Activated T-helper 1 cell treated with anti-CD3 and anti-CD28 coated beads, Interleukin-12 subunit alpha, Interleukin-12 subunit beta, Interleukin-2, Interleukin-4 antibody, amounts not matched to agents 30 ng/mL and 10 ng/mL and 1 ng/mL, durations not matched to agents 14 hours and 24 hours and 36 hours (primary cell): ENCODE data around the gene OCA2. TPM values are rescaled to one million over a fixed set of nuclear protein-coding genes. Genes with fewer than 3 reads are reported as not detected.
"Not testable (repeated sequence)": the region's sequence is repeated elsewhere in the genome, so short reads cannot be mapped to it uniquely, and the experiment has no call there.

ENCODE experiments used
- DNase-seq: peaks from one replicate; pipeline ENCODE4 v3.0.0; 2021; ENCODE audit warnings: low spot score
- H3K27ac Mint-ChIP-seq: one replicate; pipeline ENCODE4 v1.8.0; 2021; ENCODE audit warnings: mild to moderate bottlenecking, mixed read lengths
- H3K27me3 Mint-ChIP-seq: one replicate; pipeline ENCODE4 v1.8.0; 2022; ENCODE audit warnings: mild to moderate bottlenecking, moderate library complexity, mixed read lengths; ENCODE audit not compliant: insufficient read depth
- H3K36me3 Mint-ChIP-seq: one replicate; pipeline ENCODE4 v1.8.0; 2021; ENCODE audit warnings: low read depth, mixed read lengths
- H3K4me1 Mint-ChIP-seq: one replicate; pipeline ENCODE4 v1.8.0; 2021; ENCODE audit warnings: low read depth, mixed read lengths
- H3K4me3 Mint-ChIP-seq: one replicate; pipeline ENCODE4 v1.8.0; 2021; ENCODE audit warnings: mild to moderate bottlenecking, moderate library complexity, mixed read lengths
- H3K9me3 Mint-ChIP-seq: one replicate; pipeline ENCODE4 v1.8.0; 2021; ENCODE audit warnings: mixed read lengths
- intact Hi-C: fragments of 100-400 bp; cut with micrococcal nuclease; formaldehyde crosslinking; loops from one replicate; pipeline ENCODE4 v1.15.1; 2024
- total RNA-seq: library from RNA; stranded (reverse); gene quantifications from 2 replicates; pipeline ENCODE4 v1.2.3, GENCODE V29; 2022

OCA2 gene
- total RNA-seq, 1 donor from 2014 or later = not detected

- intact Hi-C loops = no loop called here
- H3K36me3 Mint-ChIP-seq = no peaks in the 10 kb centered on the region
- no peak for DNase-seq
- no peaks in the 10 kb centered on the region for H3K4me1 Mint-ChIP-seq
- peaks cover 18% of the 10 kb centered on the region for H3K9me3 Mint-ChIP-seq
- no peak overlapping the region for H3K4me3 Mint-ChIP-seq
- no peaks in the 10 kb centered on the region for H3K27me3 Mint-ChIP-seq
- H3K27ac Mint-ChIP-seq = no peak overlapping the region
These were observed 247.9 kb downstream of the OCA2 start for GRCh38 chr15:27850981-27851857.

GRCh38 chr15:27850050-27850449 is 249.1 kb downstream of the OCA2 start:
- Mint-ChIP-seq H3K9me3 (peaks cover 13% of the 10 kb centered on the region), H3K4me3 (no peak overlapping the region), H3K4me1 (no peaks in the 10 kb centered on the region), H3K27me3 (no peaks in the 10 kb centered on the region), H3K36me3 (no peaks in the 10 kb centered on the region), H3K27ac (no peak overlapping the region)
- DNase-seq = no peak
- intact Hi-C loops = no loop called here

GRCh38 chr15:27848936-27849335 is 250.2 kb downstream of the OCA2 start:
- H3K27ac Mint-ChIP-seq, H3K4me1 Mint-ChIP-seq, H3K27me3 Mint-ChIP-seq, intact Hi-C loops, H3K36me3 Mint-ChIP-seq, H3K4me3 Mint-ChIP-seq, DNase-seq: not testable (repeated sequence)
- peaks cover 13% of the 10 kb centered on the region for H3K9me3 Mint-ChIP-seq

- Mint-ChIP-seq H3K27ac (no peak overlapping the region), H3K4me3 (no peak overlapping the region), H3K27me3 (no peaks in the 10 kb centered on the region), H3K9me3 (peaks cover 13% of the 10 kb centered on the region), H3K36me3 (no peaks in the 10 kb centered on the region), H3K4me1 (no peaks in the 10 kb centered on the region)
- intact Hi-C loops = no loop called here
- DNase-seq = no peak
These were observed 251.1 kb downstream of the OCA2 start for GRCh38 chr15:27847775-27848710.

GRCh38 chr15:27846722-27847395 is 252.3 kb downstream of the OCA2 start:
- Mint-ChIP-seq H3K27ac (no peak overlapping the region), H3K4me3 (no peak overlapping the region), H3K27me3 (no peaks in the 10 kb centered on the region), H3K36me3 (no peaks in the 10 kb centered on the region), H3K9me3 (peaks cover 13% of the 10 kb centered on the region), H3K4me1 (no peaks in the 10 kb centered on the region)
- no peak for DNase-seq
- intact Hi-C loops = no loop called here

- H3K4me1 Mint-ChIP-seq = no peaks in the 10 kb centered on the region
- DNase-seq = no peak
- peaks cover 9% of the 10 kb centered on the region for H3K9me3 Mint-ChIP-seq
- no peaks in the 10 kb centered on the region for H3K27me3 Mint-ChIP-seq
- no peaks in the 10 kb centered on the region for H3K36me3 Mint-ChIP-seq
- no peak overlapping the region for H3K4me3 Mint-ChIP-seq
- no peak overlapping the region for H3K27ac Mint-ChIP-seq
- intact Hi-C loops = no loop called here
These were observed 253.4 kb downstream of the OCA2 start for GRCh38 chr15:27845535-27846369.

GRCh38 chr15:27844018-27844666 is 255.0 kb downstream of the OCA2 start:
- H3K4me1 Mint-ChIP-seq = no peaks in the 10 kb centered on the region
- DNase-seq = no peak
- intact Hi-C loops = no loop called here
- no peak overlapping the region for H3K27ac Mint-ChIP-seq
- H3K9me3 Mint-ChIP-seq = peaks cover 1% of the 10 kb centered on the region
- H3K36me3 Mint-ChIP-seq = no peaks in the 10 kb centered on the region
- H3K4me3 Mint-ChIP-seq = no peak overlapping the region
- H3K27me3 Mint-ChIP-seq = no peaks in the 10 kb centered on the region

- H3K4me1 Mint-ChIP-seq = no peaks in the 10 kb centered on the region
- no peak overlapping the region for H3K4me3 Mint-ChIP-seq
- no peak overlapping the region for H3K27ac Mint-ChIP-seq
- H3K36me3 Mint-ChIP-seq = no peaks in the 10 kb centered on the region
- no peaks in the 10 kb centered on the region for H3K27me3 Mint-ChIP-seq
- no peaks in the 10 kb centered on the region for H3K9me3 Mint-ChIP-seq
- no peak for DNase-seq
- intact Hi-C loops = no loop called here
These were observed 256.0 kb downstream of the OCA2 start for GRCh38 chr15:27843146-27843545.

- intact Hi-C loops = no loop called here
- Mint-ChIP-seq H3K4me1 (no peaks in the 10 kb centered on the region), H3K9me3 (no peaks in the 10 kb centered on the region), H3K27me3 (no peaks in the 10 kb centered on the region), H3K36me3 (no peaks in the 10 kb centered on the region), H3K27ac (no peak overlapping the region), H3K4me3 (no peak overlapping the region)
- DNase-seq = no peak
These were observed 256.6 kb downstream of the OCA2 start for GRCh38 chr15:27842526-27842925.

GRCh38 chr15:27835233-27835939 is 263.7 kb downstream of the OCA2 start:
- H3K27me3 Mint-ChIP-seq = no peaks in the 10 kb centered on the region
- no peak overlapping the region for H3K27ac Mint-ChIP-seq
- H3K9me3 Mint-ChIP-seq = peaks cover 3% of the 10 kb centered on the region
- H3K4me1 Mint-ChIP-seq = no peaks in the 10 kb centered on the region
- no peak overlapping the region for H3K4me3 Mint-ChIP-seq
- DNase-seq = no peak
- H3K36me3 Mint-ChIP-seq = no peaks in the 10 kb centered on the region
- intact Hi-C loops = no loop called here

- intact Hi-C loops = no loop called here
- Mint-ChIP-seq H3K27me3 (no peaks in the 10 kb centered on the region), H3K9me3 (peaks cover 3% of the 10 kb centered on the region), H3K36me3 (no peaks in the 10 kb centered on the region), H3K27ac (no peak overlapping the region), H3K4me1 (no peaks in the 10 kb centered on the region), H3K4me3 (no peak overlapping the region)
- no peak for DNase-seq
These were observed 264.4 kb downstream of the OCA2 start for GRCh38 chr15:27834684-27835083.
